IMR-90 (cell line): ENCODE data around the gene FIGLA. TPM values are rescaled to one million over a fixed set of nuclear protein-coding genes. Genes with fewer than 3 reads are reported as not detected.

ENCODE experiments used
- ATAC-seq: fragments of 200-7000 bp; cut with Tn5 transposase; 2 replicates; pipeline ENCODE4 v1.9.1; 2020; ENCODE audit warnings: low read depth, mild to moderate bottlenecking, moderate library complexity
- BruUV-seq: library from RNA; stranded (reverse); fragments of 400-500 nt; replicated peaks from 2 replicates; lab custom pipeline; 2021; lab: Mats Ljungman, UMichigan
- CTCF ChIA-PET: fragments of 300-600 bp; formaldehyde crosslinking; extraction: SDS; loops from one replicate; lab custom pipeline; 2021; ENCODE audit warnings: antibody characterized with exemption; lab: Yijun Ruan, JAX
- POLR2A ChIA-PET: fragments of 300-600 bp; sonication (Branson Sonifier 250); formaldehyde crosslinking; loops from one replicate; lab custom pipeline; 2022; ENCODE audit warnings: antibody characterized with exemption; ENCODE audit not compliant: unreplicated experiment; lab: Charles Lee
- DNase-seq: peaks from one replicate; pipeline ENCODE4 v3.0.0; 2013
- H2AFZ ChIP-seq: replicated peaks from 2 replicates; pipeline ENCODE3; 2013; ENCODE audit warnings: low read length, mild to moderate bottlenecking; ENCODE audit not compliant: poor library complexity
- H2AK5ac ChIP-seq: 2 replicates; pipeline ENCODE4 v1.6.1; 2013; ENCODE audit warnings: low read depth, low read length, inconsistent platforms
- H2AK9ac ChIP-seq: replicated peaks from 2 replicates; pipeline ENCODE3; 2013; ENCODE audit warnings: mild to moderate bottlenecking, low read depth, low read length, moderate library complexity; ENCODE audit not compliant: poor library complexity
- H2BK120ac ChIP-seq: 2 replicates; pipeline ENCODE4 v1.6.1; 2013; ENCODE audit warnings: low read depth, low read length, inconsistent platforms
- H2BK15ac ChIP-seq: 3 replicates; pipeline ENCODE4 v1.6.1; 2013; ENCODE audit warnings: low read depth, low read length, inconsistent platforms
- H2BK20ac ChIP-seq: 2 replicates; pipeline ENCODE4 v1.6.1; 2013; ENCODE audit warnings: low read depth, mild to moderate bottlenecking, inconsistent platforms, low read length, moderate library complexity
- H2BK5ac ChIP-seq: 2 replicates; pipeline ENCODE4 v1.6.1; 2013; ENCODE audit warnings: mild to moderate bottlenecking, low read depth, low read length, inconsistent platforms; ENCODE audit not compliant: poor library complexity, severe bottlenecking
- H3K14ac ChIP-seq: replicated peaks from 2 replicates; pipeline ENCODE4 v1.6.1; 2013; ENCODE audit warnings: low read depth, low read length, inconsistent platforms
- H3K18ac ChIP-seq: 2 replicates; pipeline ENCODE4 v1.6.1; 2013; ENCODE audit warnings: low read depth, low read length, control low read depth
- H3K23ac ChIP-seq: 2 replicates; pipeline ENCODE4 v1.6.1; 2013; ENCODE audit warnings: low read depth, low read length, inconsistent platforms
- H3K27ac ChIP-seq: 2 replicates; pipeline ENCODE4 v1.5.1; 2013; ENCODE audit warnings: mild to moderate bottlenecking, control low read depth, low read length; ENCODE audit not compliant: insufficient read depth
- H3K27me3 ChIP-seq: 2 replicates; pipeline ENCODE4 v1.6.1; 2013; ENCODE audit warnings: low read length; ENCODE audit not compliant: control insufficient read depth, insufficient read depth
- H3K36me3 ChIP-seq: 2 replicates; pipeline ENCODE4 v1.6.1; 2013; ENCODE audit warnings: low read length, mixed read lengths; ENCODE audit not compliant: control insufficient read depth, insufficient read depth
- H3K4ac ChIP-seq: 2 replicates; pipeline ENCODE4 v1.6.1; 2013; ENCODE audit warnings: low read depth, low read length, inconsistent platforms
- H3K4me1 ChIP-seq: 2 replicates; pipeline ENCODE4 v1.6.1; 2013; ENCODE audit warnings: low read length, mixed read lengths; ENCODE audit not compliant: control insufficient read depth, insufficient read depth
- H3K4me2 ChIP-seq: 2 replicates; pipeline ENCODE4 v1.6.1; 2013; ENCODE audit warnings: low read depth, mild to moderate bottlenecking, control low read depth, low read length, moderate library complexity
- H3K4me3 ChIP-seq: 2 replicates; pipeline ENCODE4 v1.5.1; 2013; ENCODE audit warnings: low read depth, mild to moderate bottlenecking, control low read depth, low read length, moderate library complexity; ENCODE audit not compliant: insufficient read depth
- H3K56ac ChIP-seq: 2 replicates; pipeline ENCODE4 v1.6.1; 2013; ENCODE audit warnings: low read length, inconsistent platforms; ENCODE audit not compliant: insufficient read depth; ENCODE audit errors: extremely low read depth
- H3K79me1 ChIP-seq, 2 experiments: 2 replicates each; pipeline ENCODE4 v1.6.1; 2013; ENCODE audit warnings: low read length in 2 of 2, inconsistent platforms in 1 of 2, low read depth in 1 of 2
- H3K9ac ChIP-seq: 2 replicates; pipeline ENCODE4 v1.6.1; 2013; ENCODE audit warnings: low read depth, low read length, control low read depth
- H3K9me1 ChIP-seq: 2 replicates; pipeline ENCODE4 v1.6.1; 2013; ENCODE audit warnings: low read length, inconsistent platforms; ENCODE audit not compliant: insufficient read depth
- H3K9me3 ChIP-seq: 2 replicates; pipeline ENCODE4 v1.6.1; 2013; ENCODE audit warnings: low read length; ENCODE audit not compliant: control insufficient read depth, insufficient read depth
- H4K20me1 ChIP-seq: 2 replicates; pipeline ENCODE4 v1.6.1; 2013; ENCODE audit warnings: low read length, inconsistent platforms; ENCODE audit not compliant: insufficient read depth
- H4K5ac ChIP-seq: 2 replicates; pipeline ENCODE4 v1.6.1; 2013; ENCODE audit warnings: mild to moderate bottlenecking, low read depth, low read length, control low read depth
- H4K8ac ChIP-seq, 2 experiments: 2 replicates each; pipeline ENCODE4 v1.6.1; 2013; ENCODE audit warnings: low read depth in 2 of 2, low read length in 2 of 2, control low read depth in 1 of 2, inconsistent platforms in 1 of 2
- H4K91ac ChIP-seq: 2 replicates; pipeline ENCODE4 v1.6.1; 2013; ENCODE audit warnings: low read depth, low read length, inconsistent platforms; ENCODE audit not compliant: insufficient read depth
- ELK1 ChIP-seq: fragments of 150-350 bp; IDR thresholded peaks from 2 replicates; pipeline ENCODE4 v1.6.1; 2016; ENCODE audit warnings: low read depth, mild to moderate bottlenecking, low read length, moderate library complexity, borderline replicate concordance
- NFE2L2 ChIP-seq: fragments of 150-350 bp; IDR thresholded peaks from 2 replicates; pipeline ENCODE4 v1.6.1; 2016; ENCODE audit warnings: low read depth, mild to moderate bottlenecking, low read length
- SMC3 ChIP-seq: fragments of 150-350 bp; IDR thresholded peaks from 2 replicates; pipeline ENCODE4 v1.6.1; 2016; ENCODE audit warnings: low read depth, mild to moderate bottlenecking, antibody characterized with exemption, low read length, moderate library complexity
- WGBS, 2 experiments: methylation state at CpG; one replicate each; pipeline versions ENCODE4 v1.1.5 to v1.1.7; 2013; ENCODE audit warnings: missing lambda C conversion rate in 2 of 2; ENCODE audit not compliant: insufficient read length in 1 of 2; ENCODE audit errors: extremely low coverage in 2 of 2; 5-methylcytosine and 5-hydroxymethylcytosine counted together
- dilution Hi-C: fragments of 300-500 bp; cut with HindIII; formaldehyde crosslinking; loops from one replicate; pipeline ENCODE4 v1.14.3; 2018; ENCODE audit warnings: low sequenced_read_pairs; ENCODE audit not compliant: unreplicated experiment
- in situ Hi-C: fragments of 300-500 bp; cut with MboI; formaldehyde crosslinking; loops from 3 replicates; pipeline ENCODE4 v1.14.3; 2019; ENCODE audit warnings: low sequenced_read_pairs, inconsistent platforms, mixed read lengths
- intact Hi-C: fragments of 100-400 bp; cut with micrococcal nuclease; formaldehyde crosslinking; loops from 2 replicates; pipeline ENCODE4 v1.10.0; 2022
- polyA plus RNA-seq, 3 experiments: library from polyadenylated mRNA; depleted of rRNA; stranded (reverse); fragments of >200 nt; gene quantifications; 2 replicates each; pipeline ENCODE4 v1.2.3, GENCODE V29; 2012; ENCODE audit warnings: low replicate concordance in 1 of 3
- total RNA-seq: library from RNA; depleted of rRNA; stranded (reverse); fragments of >200 nt; gene quantifications from 2 replicates; pipeline ENCODE4 v1.2.3, GENCODE V29; 2012

Gene FIGLA
- total and polyA plus RNA-seq, 2 of the 4 experiments (the other 2 are of a cell fraction): not detected

- no peak overlapping the region for H3K9ac ChIP-seq
- no peak overlapping the region for H4K91ac ChIP-seq
- CTCF ChIA-PET: no interaction called here
- no peak overlapping the region for H3K56ac ChIP-seq
- H2BK5ac ChIP-seq: no peak overlapping the region
- DNase-seq: no peak
- no peak overlapping the region for H3K27ac ChIP-seq
- no peak overlapping the region for H2BK20ac ChIP-seq
- H3K4ac ChIP-seq: no peak overlapping the region
- no peak overlapping the region for H3K14ac ChIP-seq
- H3K4me2 ChIP-seq: no peak overlapping the region
- dilution Hi-C loops: no loop called here
- no peaks in the 10 kb centered on the region for H3K9me1 ChIP-seq
- H3K23ac ChIP-seq: no peak overlapping the region
- no peak overlapping the region for H2BK15ac ChIP-seq
- TF ChIP-seq NFE2L2 (no peak), SMC3 (no peak), ELK1 (no peak)
- H3K4me1 ChIP-seq: no peaks in the 10 kb centered on the region
- POLR2A ChIA-PET: no interaction called here
- no peaks in the 10 kb centered on the region for H3K36me3 ChIP-seq
- BruUV-seq: no TSS peak
- H3K9me3 ChIP-seq: no peaks in the 10 kb centered on the region
- no peak overlapping the region for H2AK5ac ChIP-seq
- no peaks in the 10 kb centered on the region for H3K79me1 ChIP-seq
- H3K27me3 ChIP-seq: peaks cover 12% of the 10 kb centered on the region
- H4K5ac ChIP-seq: no peak overlapping the region
- ATAC-seq: no peak
- H4K8ac ChIP-seq: no peak overlapping the region
- no CpG with 5 or more reads among the region's 2 CpGs for WGBS, 2 experiments
- intact Hi-C loops: no loop called here
- H3K4me3 ChIP-seq: no peak overlapping the region
- no peak overlapping the region for H2AFZ ChIP-seq
- H2AK9ac ChIP-seq: no peak overlapping the region
- no peaks in the 10 kb centered on the region for H4K20me1 ChIP-seq
- H2BK120ac ChIP-seq: no peak overlapping the region
- in situ Hi-C loops: no loop called here
- no peak overlapping the region for H3K18ac ChIP-seq
Measured at GRCh38 chr2:70832386-70832785, 41.9 kb upstream of the FIGLA start.
